ENCODE results near the gene DAG1.
A peak's percentile ranks its signal among the peaks of the same experiment; 100 is the strongest.

DAG1 gene

DNA sequence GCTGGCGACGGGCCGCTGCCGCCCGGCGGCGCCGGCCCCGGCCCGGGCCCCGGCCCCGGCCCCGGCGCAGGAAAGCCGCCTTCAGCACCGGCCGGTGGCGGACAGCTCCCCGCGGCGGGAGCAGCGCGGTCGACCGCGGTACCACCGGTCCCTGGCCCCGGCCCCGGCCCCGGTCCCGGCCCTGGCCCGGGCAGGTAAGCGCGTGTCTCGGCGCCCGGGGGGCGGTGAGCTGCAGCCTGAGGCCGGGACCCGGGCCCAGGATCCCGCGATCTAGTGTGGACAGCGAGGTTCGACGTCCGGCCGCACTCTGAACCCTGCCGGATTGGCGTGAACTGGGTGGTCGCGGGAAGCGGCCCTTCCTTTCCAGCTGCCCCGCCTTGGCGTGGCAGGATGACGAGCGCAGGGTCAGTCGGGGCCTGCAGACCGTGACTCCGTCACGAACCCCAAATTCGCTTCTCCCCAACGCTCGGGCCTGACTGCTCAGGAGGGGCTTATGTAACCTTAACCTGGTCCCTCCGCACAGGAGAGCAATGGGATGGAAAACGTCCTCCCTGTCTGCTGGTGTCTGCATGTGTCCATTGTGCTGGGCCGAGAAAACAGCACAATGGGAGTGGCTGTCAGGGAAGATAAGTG lies 84.7 kb downstream of the DAG1 start:
- in situ Hi-C loops (cut with MboI; ENCODE audit: low sequenced_read_pairs, unreplicated experiment): no loop called here
- TF ChIP-seq, protein P1, sequence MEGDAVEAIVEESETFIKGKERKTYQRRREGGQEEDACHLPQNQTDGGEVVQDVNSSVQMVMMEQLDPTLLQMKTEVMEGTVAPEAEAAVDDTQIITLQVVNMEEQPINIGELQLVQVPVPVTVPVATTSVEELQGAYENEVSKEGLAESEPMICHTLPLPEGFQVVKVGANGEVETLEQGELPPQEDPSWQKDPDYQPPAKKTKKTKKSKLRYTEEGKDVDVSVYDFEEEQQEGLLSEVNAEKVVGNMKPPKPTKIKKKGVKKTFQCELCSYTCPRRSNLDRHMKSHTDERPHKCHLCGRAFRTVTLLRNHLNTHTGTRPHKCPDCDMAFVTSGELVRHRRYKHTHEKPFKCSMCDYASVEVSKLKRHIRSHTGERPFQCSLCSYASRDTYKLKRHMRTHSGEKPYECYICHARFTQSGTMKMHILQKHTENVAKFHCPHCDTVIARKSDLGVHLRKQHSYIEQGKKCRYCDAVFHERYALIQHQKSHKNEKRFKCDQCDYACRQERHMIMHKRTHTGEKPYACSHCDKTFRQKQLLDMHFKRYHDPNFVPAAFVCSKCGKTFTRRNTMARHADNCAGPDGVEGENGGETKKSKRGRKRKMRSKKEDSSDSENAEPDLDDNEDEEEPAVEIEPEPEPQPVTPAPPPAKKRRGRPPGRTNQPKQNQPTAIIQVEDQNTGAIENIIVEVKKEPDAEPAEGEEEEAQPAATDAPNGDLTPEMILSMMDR (IDR thresholded peaks at IDR 0.05; ENCODE audit: borderline replicate concordance, control extremely low read depth, extremely low read depth, insufficient read depth, missing control alignments): no peak
- peak; percentile 84 for DNase-seq (ENCODE audit: low spot score)

DNA sequence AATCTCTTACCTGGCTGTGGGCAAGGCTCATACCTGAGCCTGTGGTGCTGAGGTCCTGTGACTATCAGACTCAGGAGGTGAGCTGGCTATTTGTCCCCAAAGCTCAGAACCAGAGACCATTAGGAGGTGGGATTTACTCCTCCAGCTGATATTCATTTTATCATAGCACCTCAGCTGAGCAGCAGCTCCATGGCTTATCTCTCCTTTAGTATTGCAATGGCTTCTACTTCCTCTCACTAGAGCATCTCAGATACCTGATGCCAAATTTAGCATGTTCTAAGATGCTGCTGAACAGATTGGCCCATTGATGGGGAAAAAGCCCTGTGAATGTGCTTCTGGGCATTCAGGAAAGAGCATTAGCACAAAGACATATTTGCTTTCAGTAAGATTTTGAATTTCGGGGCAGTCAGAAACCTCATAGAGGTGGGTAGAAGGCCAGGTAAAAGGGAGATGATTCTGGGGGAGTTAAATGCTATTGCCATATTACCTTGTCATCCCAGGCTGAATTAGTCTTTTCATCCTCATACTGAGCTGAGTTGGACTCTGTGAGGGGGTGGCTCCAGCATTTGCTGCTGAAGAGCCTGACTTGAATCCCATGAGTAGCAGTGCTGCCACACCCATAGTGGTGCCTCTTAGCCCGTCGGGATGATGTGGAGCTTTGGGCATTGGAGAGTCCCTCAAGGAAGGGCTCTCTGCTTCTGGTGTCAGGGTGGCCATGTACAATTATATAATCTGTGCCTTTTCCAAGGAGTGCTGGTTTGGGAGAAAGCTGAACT lies 86.6 kb downstream of the DAG1 start:
- DNase-seq (ENCODE audit: low spot score): no peak
- in situ Hi-C loops (cut with MboI; ENCODE audit: low sequenced_read_pairs, unreplicated experiment): no loop called here
- TF ChIP-seq, protein P1 (IDR thresholded peaks at IDR 0.05; ENCODE audit: borderline replicate concordance, control extremely low read depth, extremely low read depth, insufficient read depth, missing control alignments): no peak

DNA sequence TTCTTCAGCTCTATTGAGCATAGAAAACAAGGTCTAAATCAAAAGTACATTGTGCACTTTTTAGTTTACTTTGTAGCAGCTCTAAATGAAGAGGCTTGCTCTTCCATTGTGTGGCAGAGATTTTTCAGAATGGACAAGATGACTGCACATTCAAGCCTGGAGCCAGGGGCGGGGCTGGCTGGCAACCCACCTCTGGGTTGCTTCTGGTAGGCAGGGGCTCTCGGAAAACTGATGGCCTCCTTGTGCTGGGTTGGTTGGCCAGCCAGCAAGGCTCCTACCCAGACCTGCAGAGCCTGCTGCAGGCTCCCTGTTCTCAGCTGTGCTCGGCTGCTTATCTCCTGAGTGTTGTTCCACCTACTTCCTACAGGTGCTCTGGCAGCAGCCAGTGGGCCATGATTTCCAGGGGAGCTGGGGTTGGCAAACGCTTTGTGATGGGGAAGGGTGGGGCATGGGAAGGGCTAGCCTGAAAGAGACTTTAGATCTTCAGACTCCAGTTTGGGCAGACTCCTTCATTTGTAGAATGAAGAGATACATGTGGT lies 93.0 kb downstream of the DAG1 start:
- in situ Hi-C loops (cut with MboI; ENCODE audit: low sequenced_read_pairs, unreplicated experiment): no loop called here
- no peak for DNase-seq (ENCODE audit: low spot score)

DNA sequence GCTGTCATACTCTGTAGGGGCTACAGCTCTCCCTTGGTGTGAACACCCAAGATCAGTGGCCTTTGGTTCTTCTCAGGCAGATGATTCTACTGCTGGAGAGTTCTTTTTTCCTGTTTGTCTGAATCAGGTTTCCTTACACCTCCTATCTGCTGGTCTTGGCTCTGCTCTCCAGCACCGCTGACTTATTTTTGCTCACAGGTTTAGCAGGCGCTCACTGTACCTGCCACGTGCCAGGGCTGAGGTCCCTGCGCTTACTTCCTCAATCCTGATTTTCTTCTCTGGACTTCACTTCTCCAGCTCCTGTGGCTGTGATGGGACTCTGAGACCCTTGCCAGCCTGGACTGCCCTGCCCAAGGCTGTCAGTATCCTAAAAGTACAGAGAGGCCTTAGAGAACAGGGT lies 93.7 kb downstream of the DAG1 start:
- TF ChIP-seq, protein P1 (IDR thresholded peaks at IDR 0.05; ENCODE audit: borderline replicate concordance, control extremely low read depth, extremely low read depth, insufficient read depth, missing control alignments): no peak
- DNase-seq (ENCODE audit: low spot score): no peak
- in situ Hi-C loops (cut with MboI; ENCODE audit: low sequenced_read_pairs, unreplicated experiment): no loop called here

More for the DNA sequence above, 93.0 kb downstream of the DAG1 start:
- TF ChIP-seq, protein P1 (IDR thresholded peaks at IDR 0.05; ENCODE audit: borderline replicate concordance, control extremely low read depth, extremely low read depth, insufficient read depth, missing control alignments): no peak

DNA sequence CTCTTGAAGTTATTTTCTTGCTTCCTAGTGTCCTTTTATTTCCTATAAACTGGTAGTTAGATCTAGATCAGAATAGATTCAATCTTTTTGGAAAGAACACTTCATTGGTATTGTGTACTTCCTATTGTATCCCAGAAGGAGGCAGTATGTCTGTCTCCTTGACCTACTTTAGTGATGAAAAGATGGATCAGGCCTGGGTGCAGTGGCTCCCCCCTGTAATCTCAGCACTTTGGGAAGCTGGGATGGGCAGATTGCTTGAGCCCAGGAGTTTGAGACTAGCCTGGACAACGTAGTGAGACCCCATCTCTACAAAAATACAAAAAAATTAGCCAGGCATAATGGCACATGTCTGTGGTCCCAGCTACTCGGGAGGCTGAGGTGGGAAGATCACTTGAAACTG lies 96.2 kb downstream of the DAG1 start:
- in situ Hi-C loops (cut with MboI; ENCODE audit: low sequenced_read_pairs, unreplicated experiment): no loop called here

DNA sequence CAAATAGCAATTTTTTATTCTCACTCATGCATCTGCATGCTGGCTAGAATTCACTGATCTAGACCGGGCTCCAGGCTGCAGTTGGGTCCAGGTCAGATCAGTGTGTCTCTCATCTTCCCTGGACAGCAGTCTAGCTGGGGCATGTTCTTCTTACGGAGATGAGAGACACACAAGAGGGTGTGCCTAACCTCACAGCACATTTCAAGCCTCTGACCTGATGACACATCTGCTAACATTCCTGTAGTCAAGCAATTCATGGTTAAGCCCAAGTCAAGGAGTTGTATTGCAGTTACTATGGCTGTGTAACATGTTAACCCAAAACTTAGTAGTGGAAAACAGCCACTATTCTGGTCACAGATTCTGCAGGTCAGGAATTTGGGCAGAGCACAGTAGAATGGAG lies 97.3 kb downstream of the DAG1 start:
- in situ Hi-C loops (cut with MboI; ENCODE audit: low sequenced_read_pairs, unreplicated experiment): no loop called here
- no peak for DNase-seq (ENCODE audit: low spot score)
- TF ChIP-seq, protein P1 (IDR thresholded peaks at IDR 0.05; ENCODE audit: borderline replicate concordance, control extremely low read depth, extremely low read depth, insufficient read depth, missing control alignments): no peak

More for the DNA sequence above, 96.2 kb downstream of the DAG1 start:
- TF ChIP-seq, protein P1 (IDR thresholded peaks at IDR 0.05; ENCODE audit: borderline replicate concordance, control extremely low read depth, extremely low read depth, insufficient read depth, missing control alignments): no peak
- no peak for DNase-seq (ENCODE audit: low spot score)
